NOMO-1 treated with DMSO at 0.1 percent for 48 hours (cell line): ENCODE data around the gene GPX6.
A peak's percentile ranks its signal among the peaks of the same experiment; 100 is the strongest.
"Not testable (repeated sequence)": the region's sequence is repeated elsewhere in the genome, so short reads cannot be mapped to it uniquely, and the experiment has no call there.

ENCODE experiments used
- DNase-seq: peaks from one replicate; lab custom pipeline; 2025; ENCODE audit not compliant: unreplicated experiment; lab: John Stamatoyannopoulos, UW

GPX6 gene

GRCh38 chr6:28486533-28486932, 29.1 kb downstream of the GPX6 start:
- DNase-seq = no peak

- DNase-seq = no peak
These were observed 30.1 kb downstream of the GPX6 start for GRCh38 chr6:28485482-28485881.

GRCh38 chr6:28480253-28480932, 35.2 kb downstream of the GPX6 start:
- no peak for DNase-seq

- DNase-seq = no peak
These were observed 37.1 kb downstream of the GPX6 start for GRCh38 chr6:28478518-28478917.

GRCh38 chr6:28474441-28475219, 41.0 kb downstream of the GPX6 start:
- DNase-seq = peak; percentile 46

GRCh38 chr6:28469153-28469745, 46.3 kb downstream of the GPX6 start:
- not testable (repeated sequence) for DNase-seq

- no peak for DNase-seq
These were observed 47.5 kb downstream of the GPX6 start for GRCh38 chr6:28468056-28468455.

GRCh38 chr6:28462401-28462800, 53.2 kb downstream of the GPX6 start:
- DNase-seq = no peak

GRCh38 chr6:28458568-28458967, 57.0 kb downstream of the GPX6 start:
- DNase-seq = no peak
